Ovary (tissue), 3 donors: ENCODE measurements around the gene OLFML2B.

ENCODE experiments used
- EP300 ChIP-seq: sonication (generic); formaldehyde crosslinking; IDR thresholded peaks from one replicate; pipeline ENCODE4 v1.6.1; 2017; ENCODE audit warnings: antibody characterized with exemption
- TF ChIP-seq, protein P1 (sequence below), 3 donors: fragments of 450-650 bp in 2 of 3; fragments of 200-600 bp in 1 of 3; IDR thresholded peaks; one replicate each; pipeline versions ENCODE4 v1.5.1 to v1.8.0; 2016 to 2022; ENCODE audit warnings: antibody characterized with exemption in 3 of 3, mild to moderate bottlenecking in 1 of 3
- donor health status: DM: no; HTN: no; CAD: no.

DNA sequence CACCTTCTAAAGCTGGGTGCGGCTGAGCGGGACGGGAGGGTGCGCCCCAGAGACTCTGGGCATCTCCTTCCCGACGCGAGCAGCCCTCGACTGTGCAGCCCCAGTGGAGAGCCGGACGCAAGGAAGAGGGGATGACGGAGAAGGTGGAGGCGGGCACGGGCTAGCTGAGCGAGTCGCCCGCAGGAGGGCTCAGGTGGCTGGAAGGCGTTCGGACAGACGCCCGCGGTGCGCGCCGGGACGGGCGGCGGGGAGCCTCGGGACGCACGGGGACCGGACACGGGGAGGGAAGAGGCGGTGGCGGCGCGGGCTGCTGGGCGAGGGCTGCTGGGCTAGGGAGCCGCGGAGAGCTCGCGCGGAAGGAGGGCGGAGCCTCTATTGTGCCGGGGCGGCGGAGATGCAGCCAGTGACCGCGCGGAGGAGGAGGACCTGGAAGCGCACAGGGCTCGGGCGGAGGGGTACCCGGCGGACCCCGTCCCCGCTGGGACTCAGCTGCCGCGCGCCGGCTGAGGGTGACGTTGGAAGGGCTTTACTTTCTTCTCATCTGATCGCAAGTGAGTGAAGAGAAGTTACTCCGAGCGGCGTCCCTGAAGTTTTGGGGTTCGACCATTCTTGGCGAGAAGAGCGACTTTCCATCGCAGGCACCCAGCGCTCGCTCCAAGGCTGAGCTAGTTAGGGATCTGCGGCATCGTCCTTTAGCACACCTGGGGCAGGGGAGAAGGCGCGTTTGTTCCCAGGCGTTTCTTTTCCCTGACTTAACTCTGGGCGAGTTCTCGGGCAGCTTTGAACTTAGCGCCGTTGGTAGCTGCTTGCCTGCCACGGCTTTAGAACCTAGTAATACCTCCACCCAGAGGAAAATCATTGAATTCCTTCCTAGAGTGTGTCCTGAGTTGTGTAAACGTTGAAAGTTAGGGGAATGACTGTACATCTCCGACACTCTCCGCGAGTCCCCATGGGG, at the start of gene OLFML2B:
- TF ChIP-seq, protein P1, sequence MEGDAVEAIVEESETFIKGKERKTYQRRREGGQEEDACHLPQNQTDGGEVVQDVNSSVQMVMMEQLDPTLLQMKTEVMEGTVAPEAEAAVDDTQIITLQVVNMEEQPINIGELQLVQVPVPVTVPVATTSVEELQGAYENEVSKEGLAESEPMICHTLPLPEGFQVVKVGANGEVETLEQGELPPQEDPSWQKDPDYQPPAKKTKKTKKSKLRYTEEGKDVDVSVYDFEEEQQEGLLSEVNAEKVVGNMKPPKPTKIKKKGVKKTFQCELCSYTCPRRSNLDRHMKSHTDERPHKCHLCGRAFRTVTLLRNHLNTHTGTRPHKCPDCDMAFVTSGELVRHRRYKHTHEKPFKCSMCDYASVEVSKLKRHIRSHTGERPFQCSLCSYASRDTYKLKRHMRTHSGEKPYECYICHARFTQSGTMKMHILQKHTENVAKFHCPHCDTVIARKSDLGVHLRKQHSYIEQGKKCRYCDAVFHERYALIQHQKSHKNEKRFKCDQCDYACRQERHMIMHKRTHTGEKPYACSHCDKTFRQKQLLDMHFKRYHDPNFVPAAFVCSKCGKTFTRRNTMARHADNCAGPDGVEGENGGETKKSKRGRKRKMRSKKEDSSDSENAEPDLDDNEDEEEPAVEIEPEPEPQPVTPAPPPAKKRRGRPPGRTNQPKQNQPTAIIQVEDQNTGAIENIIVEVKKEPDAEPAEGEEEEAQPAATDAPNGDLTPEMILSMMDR (IDR thresholded peaks at IDR 0.05): no peak
- TF ChIP-seq EP300: no peak
